Cardiac fibroblast (primary cell): ENCODE results near the gene LRP2BP.

Experiments
- DNase-seq, 2 donors: peaks; one replicate each; pipeline versions ENCODE4 v3.0.0 to v3.0.0-alpha.2; 2010; ENCODE audit warnings: low read depth in 2 of 2
- H3K4me3 ChIP-seq, 2 donors: replicated peaks in 1 of 2; 1 replicate in 1 of 2; 2 replicates in 1 of 2; pipeline ENCODE4 v1.5.1; 2011; ENCODE audit warnings: low read depth in 2 of 2, low read length in 2 of 2, mild to moderate bottlenecking in 2 of 2, moderate library complexity in 1 of 2
- TF ChIP-seq, protein P1 (sequence below): IDR thresholded peaks from one replicate; pipeline ENCODE4 v1.5.1; 2011; ENCODE audit warnings: low read depth, mild to moderate bottlenecking, low read length, inconsistent platforms

The LRP2BP gene

DNA sequence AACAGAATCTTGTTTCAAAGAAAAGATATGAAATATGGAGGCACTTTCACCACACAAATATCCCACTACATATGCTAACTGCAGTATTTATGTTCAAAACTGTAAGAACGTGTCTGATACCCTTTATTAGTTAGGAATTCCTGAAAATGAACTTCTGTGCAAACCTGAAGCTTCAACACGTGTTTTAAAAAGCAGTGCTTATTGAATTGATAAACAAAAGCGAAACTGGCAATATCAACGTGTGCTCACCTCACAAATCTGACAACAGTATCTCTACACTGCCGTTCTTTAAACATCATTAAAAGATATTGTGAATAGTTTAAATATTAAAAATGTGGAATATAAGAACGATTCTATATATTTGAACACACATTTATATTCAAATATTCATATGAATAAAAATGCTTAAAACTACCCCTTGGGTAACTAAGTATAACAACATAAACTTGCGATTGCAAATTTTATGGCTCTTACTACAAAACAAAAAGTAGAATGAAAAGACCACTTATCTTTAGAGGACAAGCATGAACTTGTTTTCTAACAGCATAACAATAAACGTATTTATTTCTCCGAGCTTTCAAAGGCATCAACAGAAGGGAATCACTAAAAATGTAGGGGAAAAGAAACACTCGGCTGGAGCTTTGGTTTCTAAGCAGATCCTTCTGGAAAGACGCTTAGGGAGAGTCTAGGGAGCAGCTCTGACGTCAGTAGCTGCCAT, at the start of gene LRP2BP:
Gene LRP2BP, minus strand, starts transcription at position 687 of the 718 bp plus-strand sequence. CDS start 17,738 bp downstream, outside the sequence.
- TF ChIP-seq, protein P1, sequence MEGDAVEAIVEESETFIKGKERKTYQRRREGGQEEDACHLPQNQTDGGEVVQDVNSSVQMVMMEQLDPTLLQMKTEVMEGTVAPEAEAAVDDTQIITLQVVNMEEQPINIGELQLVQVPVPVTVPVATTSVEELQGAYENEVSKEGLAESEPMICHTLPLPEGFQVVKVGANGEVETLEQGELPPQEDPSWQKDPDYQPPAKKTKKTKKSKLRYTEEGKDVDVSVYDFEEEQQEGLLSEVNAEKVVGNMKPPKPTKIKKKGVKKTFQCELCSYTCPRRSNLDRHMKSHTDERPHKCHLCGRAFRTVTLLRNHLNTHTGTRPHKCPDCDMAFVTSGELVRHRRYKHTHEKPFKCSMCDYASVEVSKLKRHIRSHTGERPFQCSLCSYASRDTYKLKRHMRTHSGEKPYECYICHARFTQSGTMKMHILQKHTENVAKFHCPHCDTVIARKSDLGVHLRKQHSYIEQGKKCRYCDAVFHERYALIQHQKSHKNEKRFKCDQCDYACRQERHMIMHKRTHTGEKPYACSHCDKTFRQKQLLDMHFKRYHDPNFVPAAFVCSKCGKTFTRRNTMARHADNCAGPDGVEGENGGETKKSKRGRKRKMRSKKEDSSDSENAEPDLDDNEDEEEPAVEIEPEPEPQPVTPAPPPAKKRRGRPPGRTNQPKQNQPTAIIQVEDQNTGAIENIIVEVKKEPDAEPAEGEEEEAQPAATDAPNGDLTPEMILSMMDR, result no peak
- peak within 1 kb of the TSS; percentile 68 to 74 for H3K4me3 ChIP-seq
- DNase-seq, result no peak

DNA sequence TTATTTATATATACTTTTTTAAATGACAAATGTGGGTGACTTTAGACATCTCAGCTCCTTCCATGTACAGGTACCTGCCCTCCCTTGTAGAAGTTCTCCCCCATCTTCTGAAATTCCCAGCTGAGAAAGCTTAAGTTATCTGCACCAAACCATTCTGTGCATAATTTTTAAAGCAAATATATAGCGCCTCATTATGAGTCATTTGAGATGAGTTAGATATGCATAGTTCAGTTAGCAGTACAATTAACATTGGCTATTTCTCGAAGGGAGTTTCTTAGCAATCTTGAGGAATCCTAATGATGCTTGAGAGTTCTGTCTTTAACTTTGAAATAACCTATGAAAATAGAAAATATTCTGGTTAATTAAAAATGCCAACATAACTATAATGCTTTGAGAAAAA, 49.5 kb upstream of the LRP2BP start:
- no peak overlapping the region for H3K4me3 ChIP-seq
- TF ChIP-seq, protein P1, result no peak
- no peak for DNase-seq

DNA sequence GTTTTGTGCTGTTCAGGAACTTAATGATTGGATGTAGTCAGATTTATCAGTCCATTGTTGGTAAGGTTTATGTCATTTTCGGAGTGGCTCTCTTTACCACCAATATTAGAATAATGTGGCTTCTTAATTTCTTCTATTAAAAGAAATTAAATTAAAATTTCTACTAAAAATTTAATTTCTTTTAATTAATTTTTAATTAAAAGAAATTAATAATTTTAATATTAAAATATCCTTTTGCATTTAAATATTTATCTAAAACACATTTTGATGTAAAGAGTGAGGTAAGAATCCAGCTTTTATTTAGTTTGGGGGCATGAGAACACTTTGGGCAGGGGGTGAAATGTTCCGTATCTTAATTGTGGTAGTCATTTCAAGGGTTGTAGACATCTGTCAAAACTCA, 45.8 kb upstream of the LRP2BP start:
- no peak for DNase-seq
- H3K4me3 ChIP-seq, result no peak overlapping the region
- TF ChIP-seq, protein P1, result no peak

DNA sequence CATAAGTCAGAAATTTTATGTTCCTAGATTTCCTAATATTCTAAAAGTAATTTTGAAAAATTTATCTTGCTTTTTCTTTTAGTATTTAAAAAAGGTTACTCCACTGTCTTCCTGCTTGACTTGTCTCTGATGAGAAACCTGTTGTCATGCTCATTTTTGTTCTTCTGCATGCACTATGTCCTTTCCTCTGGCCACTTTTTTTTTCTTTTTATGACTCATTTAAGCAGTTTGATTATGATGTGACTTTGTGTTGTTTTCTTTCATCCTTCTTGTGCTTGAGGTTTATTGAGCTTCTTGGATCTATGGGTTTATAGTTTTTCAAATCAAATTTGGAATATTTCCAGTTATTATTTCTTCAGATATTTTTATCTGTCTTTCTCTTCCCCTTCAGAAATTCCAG, 42.1 kb upstream of the LRP2BP start:
- TF ChIP-seq, protein P1, result no peak
- DNase-seq, result no peak
- no peak overlapping the region for H3K4me3 ChIP-seq

DNA sequence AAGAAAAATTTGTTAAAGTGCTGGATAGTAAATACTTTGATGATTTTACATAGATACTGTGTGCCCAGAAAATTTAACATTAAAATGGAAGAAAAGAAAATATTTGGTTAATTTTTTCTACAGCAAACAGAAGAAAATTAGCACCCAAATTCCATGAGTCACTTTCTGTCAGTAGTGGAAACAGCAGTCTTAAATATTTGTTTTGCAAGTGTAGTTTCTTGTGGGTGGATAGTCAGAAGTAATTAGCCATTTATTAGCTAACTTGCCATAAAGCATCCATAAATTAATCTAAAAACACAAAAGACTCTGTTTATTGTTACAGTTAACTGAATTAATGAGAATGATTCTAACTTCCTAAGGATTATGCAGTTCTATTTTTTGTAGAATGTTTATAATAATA, 39.7 kb upstream of the LRP2BP start:
- DNase-seq, result no peak
- TF ChIP-seq, protein P1, result no peak
- H3K4me3 ChIP-seq, result no peak overlapping the region

GRCh38 chr4:185429660-185430059, 33.9 kb upstream of the LRP2BP start:
- H3K4me3 ChIP-seq, result no peak overlapping the region
- TF ChIP-seq, protein P1, result no peak
- DNase-seq, result no peak
